NCI-H2029 (cell line): Measurements from ENCODE around the gene KCNB1.
A peak's percentile ranks its signal among the peaks of the same experiment; 100 is the strongest.

Experiments
- DNase-seq: peaks from one replicate; lab custom pipeline; 2025; lab: John Stamatoyannopoulos, UW

KCNB1 gene

GRCh38 chr20:49388744-49389143 is 93.7 kb downstream of the KCNB1 start:
- DNase-seq = no peak

GRCh38 chr20:49387581-49387939 is 94.9 kb downstream of the KCNB1 start:
- DNase-seq = no peak

GRCh38 chr20:49386848-49387580 is 95.5 kb downstream of the KCNB1 start:
- DNase-seq = peak; percentile 96

- peak; percentile 47 for DNase-seq
Observed at GRCh38 chr20:49385465-49385864, 97.0 kb downstream of the KCNB1 start.

- peak; percentile 21 for DNase-seq
Observed at GRCh38 chr20:49384437-49385434, 97.7 kb downstream of the KCNB1 start.

- DNase-seq = peak; percentile 13
Observed at GRCh38 chr20:49381558-49382493, 100.6 kb downstream of the KCNB1 start.

GRCh38 chr20:49380337-49380780 is 102.1 kb downstream of the KCNB1 start:
- DNase-seq = no peak

GRCh38 chr20:49379338-49379737 is 103.1 kb downstream of the KCNB1 start:
- no peak for DNase-seq

- no peak for DNase-seq
Observed at GRCh38 chr20:49377326-49377725, 105.1 kb downstream of the KCNB1 start.

GRCh38 chr20:49375170-49375569 is 107.3 kb downstream of the KCNB1 start:
- no peak for DNase-seq

- DNase-seq = no peak
Observed at GRCh38 chr20:49372095-49372734, 110.3 kb downstream of the KCNB1 start.

- no peak for DNase-seq
Observed at GRCh38 chr20:49368596-49368995, 113.9 kb downstream of the KCNB1 start.

GRCh38 chr20:49367113-49367512 is 115.4 kb downstream of the KCNB1 start:
- DNase-seq = no peak

GRCh38 chr20:49366687-49367086 is 115.8 kb downstream of the KCNB1 start:
- no peak for DNase-seq

GRCh38 chr20:49361862-49362660 is 120.4 kb downstream of the KCNB1 start:
- no peak for DNase-seq

GRCh38 chr20:49360242-49360968 is 122.1 kb downstream of the KCNB1 start:
- no peak for DNase-seq

GRCh38 chr20:49356676-49357075 is 125.8 kb downstream of the KCNB1 start:
- DNase-seq = peak; percentile 77

- no peak for DNase-seq
Observed at GRCh38 chr20:49354673-49355072, 127.8 kb downstream of the KCNB1 start.

- DNase-seq = no peak
Observed at GRCh38 chr20:49353348-49353747, 129.1 kb downstream of the KCNB1 start.

- no peak for DNase-seq
Observed at GRCh38 chr20:49352751-49353150, 129.7 kb downstream of the KCNB1 start.
